GM12865 (cell line): ENCODE measurements around the gene TTBK2.
A peak's percentile ranks its signal among the peaks of the same experiment; 100 is the strongest.

ENCODE experiments used
- DNase-seq: peaks from one replicate; pipeline ENCODE4 v3.0.0; 2010; ENCODE audit warnings: low read depth
- H3K4me3 ChIP-seq: 2 replicates; pipeline ENCODE4 v1.5.1; 2011; ENCODE audit warnings: mild to moderate bottlenecking, low read depth, low read length, control low read depth
- CTCF ChIP-seq: IDR thresholded peaks from 2 replicates; pipeline ENCODE4 v1.5.1; 2011; ENCODE audit warnings: low read length, control low read depth, low read depth, inconsistent platforms; ENCODE audit not compliant: insufficient read depth; ENCODE audit errors: missing control alignments

Gene TTBK2

GRCh38 chr15:42937143-42937542 lies 16.6 kb upstream of the TTBK2 start:
- H3K4me3 ChIP-seq, result no peak overlapping the region
- DNase-seq, result no peak
- no peak for TF ChIP-seq CTCF

- TF ChIP-seq CTCF, result no peak
- DNase-seq, result peak; percentile 13
- H3K4me3 ChIP-seq, result no peak overlapping the region
Measured at GRCh38 chr15:42933886-42934667, 13.5 kb upstream of the TTBK2 start.

GRCh38 chr15:42932833-42933515 lies 12.4 kb upstream of the TTBK2 start:
- no peak overlapping the region for H3K4me3 ChIP-seq
- TF ChIP-seq CTCF, result no peak
- DNase-seq, result no peak

- no peak for TF ChIP-seq CTCF
- DNase-seq, result no peak
- no peak overlapping the region for H3K4me3 ChIP-seq
Measured at GRCh38 chr15:42931702-42932486, 11.3 kb upstream of the TTBK2 start.

GRCh38 chr15:42929306-42929848 lies 8.8 kb upstream of the TTBK2 start:
- DNase-seq, result no peak

More at GRCh38 chr15:42929306-42929848, 8.8 kb upstream of the TTBK2 start:
- H3K4me3 ChIP-seq, result no peak overlapping the region
- no peak for TF ChIP-seq CTCF
